ENCODE results near the gene GAS6. TPM values are rescaled to one million over a fixed set of nuclear protein-coding genes. Genes with fewer than 3 reads are reported as not detected.

The GAS6 gene
- total RNA-seq, 1 experiment from 2014 or later, result 49.4 TPM

- Histone ChIP-seq H3K9me2 (ENCODE audit: insufficient read depth) (no peaks in the 10 kb centered on the region), H3K27ac (ENCODE audit: low read depth, low read length) (no peak overlapping the region), H3K9ac (ENCODE audit: low read length) (no peak overlapping the region), H3K36me3 (ENCODE audit: control insufficient read depth in 1 of 2, insufficient read depth in 2 of 2, low read length in 2 of 2) (no peaks in the 10 kb centered on the region), H4K20me1 (ENCODE audit: insufficient read depth) (no peaks in the 10 kb centered on the region), H3K9me3 (ENCODE audit: control insufficient read depth in 1 of 2, insufficient read depth in 1 of 2, low read depth in 1 of 2, low read length in 2 of 2) (no peaks in the 10 kb centered on the region), H3K4me3 (replicated peaks in 1 of 2; ENCODE audit: low read depth in 1 of 2, low read length in 2 of 2) (no peak overlapping the region), H3K4me2 (ENCODE audit: low read length) (no peak overlapping the region), H2AFZ (ENCODE audit: low read depth, low read length, poor library complexity, severe bottlenecking) (no peak overlapping the region), H3K4me1 (ENCODE audit: control insufficient read depth in 1 of 2, insufficient read depth in 2 of 2, low read length in 2 of 2) (peaks cover 0 to 17% of the 10 kb centered on the region in 2 experiments; a peak in 3 of 4 replicates), H3K79me2 (ENCODE audit: insufficient read depth, low read length) (no peaks in the 10 kb centered on the region), H3K27me3 (ENCODE audit: insufficient read depth, low read length) (no peaks in the 10 kb centered on the region)
- intact Hi-C loops (cut with micrococcal nuclease), result no loop called here
- RAD21 ChIA-PET (ENCODE audit: low non-redundant PET in 1 of 2, low total read pairs in 2 of 2, uncharacterized antibody in 2 of 2, unreplicated experiment in 2 of 2), result no interaction called here
- TF ChIP-seq EZH2 (IDR thresholded peaks at IDR 0.05) (no peak), YY1 (IDR thresholded peaks at IDR 0.05; ENCODE audit: extremely low read depth, insufficient replicate concordance, low read depth, low read length) (no peak), EZH2phosphoT487 (IDR thresholded peaks at IDR 0.05; ENCODE audit: borderline replicate concordance) (no peak), MAX (IDR thresholded peaks at IDR 0.05) (no peak), POLR2AphosphoS5 (IDR thresholded peaks at IDR 0.05; ENCODE audit: low read depth, low read length) (no peak), EGR1 (IDR thresholded peaks at IDR 0.05; ENCODE audit: low read depth) (no peak), CBX3 (IDR thresholded peaks at IDR 0.05; ENCODE audit: low read depth) (no peak), ZBTB33 (IDR thresholded peaks at IDR 0.05; ENCODE audit: extremely low read depth, insufficient replicate concordance, low read length) (no peak), JUND (IDR thresholded peaks at IDR 0.05) (no peak), CEBPB (IDR thresholded peaks at IDR 0.05; ENCODE audit: low read depth) (no peak), FOSL1 (IDR thresholded peaks at IDR 0.05; ENCODE audit: low read depth) (no peak), SIN3A (IDR thresholded peaks at IDR 0.05; ENCODE audit: low read depth) (no peak), SRF (IDR thresholded peaks at IDR 0.05; ENCODE audit: low read depth) (no peak), REST (IDR thresholded peaks at IDR 0.05; ENCODE audit: low read depth) (no peak), RAD21 (IDR thresholded peaks at IDR 0.05; ENCODE audit: low read depth) (no peak), ELF1 (IDR thresholded peaks at IDR 0.05; ENCODE audit: borderline replicate concordance, low read depth) (no peak), CTCF (IDR thresholded peaks at IDR 0.05 in 2 of 3, conservative IDR thresholded peaks at IDR 0.05 in 1 of 3; ENCODE audit: borderline replicate concordance in 1 of 3, insufficient read depth in 1 of 3, low read depth in 2 of 3, low read length in 2 of 3) (no peak), ATF3 (IDR thresholded peaks at IDR 0.05) (no peak)
- POLR2A ChIA-PET, result no interaction called here
- no peak for ATAC-seq
- CTCF ChIA-PET, result no interaction called here
- no peak for DNase-seq (ENCODE audit: low read depth, low spot score)
- BruUV-seq (replicated peaks), result no TSS peak
Observed at GRCh38 chr13:113901231-113901630, 37.4 kb upstream of the GAS6 start.

Measured in HCT116 (cell line).